ENCODE measurements around the gene MCOLN2. TPM values are rescaled to one million over a fixed set of nuclear protein-coding genes. Genes with fewer than 3 reads are reported as not detected.
"Not testable (repeated sequence)": the region's sequence is repeated elsewhere in the genome, so short reads cannot be mapped to it uniquely, and the experiment has no call there.

The MCOLN2 gene
- total and polyA plus RNA-seq, 3 experiments from 2014 or later, result 18.7 to 110 (median 103) TPM

- no peaks in the 10 kb centered on the region for H3K36me3 ChIP-seq (ENCODE audit: insufficient read depth, low read length)
- no peaks in the 10 kb centered on the region for H3K9me3 Mint-ChIP-seq
- H3K9me3 ChIP-seq (ENCODE audit: low read length), result no peaks in the 10 kb centered on the region
- H3K36me3 Mint-ChIP-seq, result no peaks in the 10 kb centered on the region
- peak overlapping the region in 4 of 8 donors; percentile 11 to 95 (median 45) for H3K27ac Mint-ChIP-seq
- H3K4me1 ChIP-seq (ENCODE audit: insufficient read depth, low read length), result peaks cover 8% of the 10 kb centered on the region
- DNase-seq, result no peak
- POLR2A ChIA-PET, result interaction anchor here (0.7 to 0.9 kb wide), 2 partner anchors 21 to 28 kb away, joined by 3 to 4 read pairs; no protein-coding TSS in a partner anchor
- CTCF ChIA-PET, result interaction anchor here (10.6 kb wide), 1 partner anchor 79 kb away, joined by 256 read pairs; no protein-coding TSS in a partner anchor
- no peak overlapping the region for H3K4me3 ChIP-seq (ENCODE audit: low read length)
- H3K27me3 Mint-ChIP-seq, result no peaks in the 10 kb centered on the region
- no peak overlapping the region for H3K27ac ChIP-seq (ENCODE audit: low read depth, low read length)
- no peaks in the 10 kb centered on the region for H3K27me3 ChIP-seq (ENCODE audit: insufficient read depth, low read length, poor library complexity, severe bottlenecking)
- no peak overlapping the region for H3K4me3 Mint-ChIP-seq
- H3K4me1 Mint-ChIP-seq, result peaks cover 10 to 18% (median 14%) of the 10 kb centered on the region in 3 donors
Observed at GRCh38 chr1:85025940-85026339, 29.0 kb upstream of the MCOLN2 start.

- Mint-ChIP-seq H3K27ac (peak overlapping the region in 1 of 8 donors; percentile 43), H3K27me3 (no peaks in the 10 kb centered on the region), H3K9me3 (no peaks in the 10 kb centered on the region), H3K36me3 (no peaks in the 10 kb centered on the region), H3K4me1 (peaks cover 10 to 18% (median 14%) of the 10 kb centered on the region in 3 donors), H3K4me3 (no peak overlapping the region)
- Histone ChIP-seq H3K4me3 (ENCODE audit: low read length) (no peak overlapping the region), H3K27ac (ENCODE audit: low read depth, low read length) (no peak overlapping the region), H3K27me3 (ENCODE audit: insufficient read depth, low read length, poor library complexity, severe bottlenecking) (no peaks in the 10 kb centered on the region), H3K36me3 (ENCODE audit: insufficient read depth, low read length) (no peaks in the 10 kb centered on the region), H3K9me3 (ENCODE audit: low read length) (no peaks in the 10 kb centered on the region), H3K4me1 (ENCODE audit: insufficient read depth, low read length) (peaks cover 8% of the 10 kb centered on the region)
- CTCF ChIA-PET, result interaction anchor here (0.6 to 10.6 kb wide), 6 partner anchors 26 to 234 kb away, joined by 3 to 256 read pairs (median 3); partner anchors contain the start of gene C1orf52
- POLR2A ChIA-PET, result interaction anchor here (0.9 kb wide), 1 partner anchor 26 kb away, joined by 3 read pairs; no protein-coding TSS in a partner anchor
- DNase-seq, result no peak
Observed at GRCh38 chr1:85024736-85025135, 27.8 kb upstream of the MCOLN2 start.

DNA sequence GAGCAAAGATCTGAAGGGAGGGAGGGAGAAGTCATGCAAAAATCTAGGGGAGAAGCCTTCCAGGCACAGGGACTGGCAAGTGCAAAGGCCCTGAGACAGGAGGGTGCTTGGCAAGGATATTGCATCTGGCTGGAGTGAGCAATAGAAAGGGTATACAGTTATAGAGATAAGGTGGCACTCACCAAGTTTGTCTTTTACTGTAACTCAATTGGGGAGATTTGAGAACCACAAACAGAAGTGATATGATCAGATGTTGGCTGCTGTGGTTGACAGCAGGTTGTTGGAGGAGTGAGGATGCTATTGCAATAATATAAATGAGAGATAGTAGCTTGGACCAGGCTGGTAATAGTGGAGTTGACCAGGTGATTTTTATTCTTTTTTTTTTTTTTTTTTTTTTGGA is 25.8 kb upstream of the MCOLN2 start:
- H3K27me3 Mint-ChIP-seq, result no peaks in the 10 kb centered on the region
- H3K4me1 ChIP-seq (ENCODE audit: insufficient read depth, low read length), result peaks cover 8% of the 10 kb centered on the region
- no peak overlapping the region for H3K4me3 ChIP-seq (ENCODE audit: low read length)
- POLR2A ChIA-PET, result no interaction called here
- H3K27ac Mint-ChIP-seq, result no peak overlapping the region
- H3K36me3 ChIP-seq (ENCODE audit: insufficient read depth, low read length), result no peaks in the 10 kb centered on the region
- H3K4me3 Mint-ChIP-seq, result no peak overlapping the region
- H3K4me1 Mint-ChIP-seq, result peaks cover 8 to 15% (median 11%) of the 10 kb centered on the region in 3 donors
- no peak overlapping the region for H3K27ac ChIP-seq (ENCODE audit: low read depth, low read length)
- DNase-seq, result no peak
- H3K9me3 ChIP-seq (ENCODE audit: low read length), result no peaks in the 10 kb centered on the region
- no peaks in the 10 kb centered on the region for H3K36me3 Mint-ChIP-seq
- H3K9me3 Mint-ChIP-seq, result no peaks in the 10 kb centered on the region
- H3K27me3 ChIP-seq (ENCODE audit: insufficient read depth, low read length, poor library complexity, severe bottlenecking), result no peaks in the 10 kb centered on the region
- CTCF ChIA-PET, result interaction anchor here (0.6 to 10.6 kb wide), 3 partner anchors 16 to 75 kb away, joined by 3 to 256 read pairs (median 4); partner anchors contain the start of gene MCOLN2

- ChIA-PET POLR2A (no interaction called here), CTCF (interaction anchor here (10.6 kb wide), 1 partner anchor 73 kb away, joined by 256 read pairs; no protein-coding TSS in a partner anchor)
- no peaks in the 10 kb centered on the region for H3K27me3 ChIP-seq (ENCODE audit: insufficient read depth, low read length, poor library complexity, severe bottlenecking)
- H3K36me3 ChIP-seq (ENCODE audit: insufficient read depth, low read length), result no peaks in the 10 kb centered on the region
- DNase-seq, result no peak
- peaks cover 0 to 3% (median 0%) of the 10 kb centered on the region in 3 donors for H3K36me3 Mint-ChIP-seq
- no peak overlapping the region for H3K4me3 Mint-ChIP-seq
- H3K4me1 Mint-ChIP-seq, result peaks cover 3 to 9% (median 7%) of the 10 kb centered on the region in 3 donors
- H3K4me3 ChIP-seq (ENCODE audit: low read length), result no peak overlapping the region
- H3K9me3 ChIP-seq (ENCODE audit: low read length), result no peaks in the 10 kb centered on the region
- H3K4me1 ChIP-seq (ENCODE audit: insufficient read depth, low read length), result no peaks in the 10 kb centered on the region
- H3K27ac ChIP-seq (ENCODE audit: low read depth, low read length), result no peak overlapping the region
- H3K27me3 Mint-ChIP-seq, result no peaks in the 10 kb centered on the region
- H3K9me3 Mint-ChIP-seq, result peaks cover 0 to 3% (median 0%) of the 10 kb centered on the region in 5 donors
- H3K27ac Mint-ChIP-seq, result no peak overlapping the region
Observed at GRCh38 chr1:85019994-85020393, 23.1 kb upstream of the MCOLN2 start.

DNA sequence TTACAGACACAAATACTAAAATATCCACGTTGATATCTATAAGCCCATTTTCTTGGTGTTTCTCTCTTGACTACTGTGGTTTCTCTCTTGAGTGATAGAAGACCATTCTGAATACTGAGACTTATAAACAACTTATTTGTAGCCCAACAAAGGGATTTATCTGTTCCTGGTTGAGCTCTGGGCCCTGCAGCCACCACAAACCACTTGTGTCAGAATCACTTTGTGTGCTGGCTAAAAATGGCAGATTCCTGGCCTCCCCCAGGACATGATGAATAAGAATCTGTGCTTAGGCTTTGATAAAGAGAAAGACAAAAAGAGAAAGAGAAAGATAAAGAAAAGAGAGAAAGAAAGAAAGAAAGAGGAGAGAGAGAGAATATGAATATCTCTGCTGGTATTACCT is 18.9 kb upstream of the MCOLN2 start:
- Mint-ChIP-seq H3K27ac (peak overlapping the region in 2 of 8 donors; percentile 58 to 86), H3K9me3 (peaks cover 0 to 3% (median 0%) of the 10 kb centered on the region in 5 donors), H3K4me3 (peak overlapping the region in 1 of 7 donors; percentile 34), H3K27me3 (no peaks in the 10 kb centered on the region), H3K4me1 (peaks cover 8 to 18% (median 17%) of the 10 kb centered on the region in 3 donors), H3K36me3 (peaks cover 0 to 6% (median 0%) of the 10 kb centered on the region in 3 donors)
- ChIA-PET CTCF (no interaction called here), POLR2A (no interaction called here)
- no peaks in the 10 kb centered on the region for H3K9me3 ChIP-seq (ENCODE audit: low read length)
- H3K4me1 ChIP-seq (ENCODE audit: insufficient read depth, low read length), result no peaks in the 10 kb centered on the region
- no peak overlapping the region for H3K27ac ChIP-seq (ENCODE audit: low read depth, low read length)
- DNase-seq, result no peak
- H3K4me3 ChIP-seq (ENCODE audit: low read length), result no peak overlapping the region
- no peaks in the 10 kb centered on the region for H3K27me3 ChIP-seq (ENCODE audit: insufficient read depth, low read length, poor library complexity, severe bottlenecking)
- H3K36me3 ChIP-seq (ENCODE audit: insufficient read depth, low read length), result no peaks in the 10 kb centered on the region

DNA sequence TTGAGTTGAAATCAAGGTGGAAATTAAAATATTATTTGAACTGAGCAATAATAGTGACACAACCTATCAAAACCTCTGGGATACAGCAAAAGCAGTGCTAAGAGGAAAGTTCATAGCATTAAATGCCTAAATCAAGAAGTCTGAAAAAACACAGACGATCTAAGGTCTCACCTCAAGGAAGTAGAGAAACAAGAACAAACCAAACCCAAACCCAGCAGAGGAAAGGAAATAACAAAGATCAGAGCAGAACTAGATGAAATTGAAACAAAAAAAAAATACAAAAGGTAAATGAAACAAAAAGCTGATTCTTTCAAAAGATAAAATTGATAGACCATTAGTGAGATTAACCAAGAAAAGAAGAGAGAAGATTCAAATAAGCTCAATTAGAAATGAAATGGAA is 8.7 kb upstream of the MCOLN2 start:
- POLR2A ChIA-PET; H3K36me3 ChIP-seq (ENCODE audit: insufficient read depth, low read length); H3K4me3 ChIP-seq (ENCODE audit: low read length); H3K27me3 ChIP-seq (ENCODE audit: insufficient read depth, low read length, poor library complexity, severe bottlenecking); H3K27me3 Mint-ChIP-seq; H3K4me1 ChIP-seq (ENCODE audit: insufficient read depth, low read length); H3K27ac ChIP-seq (ENCODE audit: low read depth, low read length); H3K9me3 ChIP-seq (ENCODE audit: low read length): not testable (repeated sequence)
- Mint-ChIP-seq H3K36me3 (peaks cover 7 to 67% (median 13%) of the 10 kb centered on the region in 3 donors), H3K9me3 (peaks cover 11 to 42% (median 34%) of the 10 kb centered on the region in 5 donors), H3K4me3 (peak overlapping the region in 6 of 7 donors; percentile 26 to 80 (median 40)), H3K27ac (peak overlapping the region; percentile 0 to 87 (median 66)), H3K4me1 (peaks cover 20 to 41% (median 33%) of the 10 kb centered on the region in 3 donors)
- peak in 2 of 5 donors; percentile 20 to 31 for DNase-seq
- CTCF ChIA-PET, result interaction anchor here (3.8 kb wide), 1 partner anchor 22 kb away, joined by 19 read pairs; no protein-coding TSS in a partner anchor

- DNase-seq, result no peak
- H3K27ac Mint-ChIP-seq, result peak overlapping the region in 2 of 8 donors; percentile 7 to 64
- CTCF ChIA-PET, result interaction anchor here (1.0 to 1.3 kb wide), 2 partner anchors 57 to 257 kb away, joined by 3 to 11 read pairs; partner anchors contain the start of gene C1orf52
- Histone ChIP-seq H3K27me3 (ENCODE audit: insufficient read depth, low read length, poor library complexity, severe bottlenecking) (peaks cover 4% of the 10 kb centered on the region), H3K9me3 (ENCODE audit: low read length) (no peaks in the 10 kb centered on the region), H3K4me1 (ENCODE audit: insufficient read depth, low read length) (peaks cover 21% of the 10 kb centered on the region), H3K27ac (ENCODE audit: low read depth, low read length) (no peak overlapping the region), H3K4me3 (ENCODE audit: low read length) (no peak overlapping the region), H3K36me3 (ENCODE audit: insufficient read depth, low read length) (no peaks in the 10 kb centered on the region)
- peaks cover 0 to 3% of the 10 kb centered on the region in 2 donors for H3K27me3 Mint-ChIP-seq
- H3K4me1 Mint-ChIP-seq, result peaks cover 31 to 65% (median 62%) of the 10 kb centered on the region in 3 donors
- peaks cover 11 to 24% (median 20%) of the 10 kb centered on the region in 5 donors for H3K9me3 Mint-ChIP-seq
- H3K4me3 Mint-ChIP-seq, result peak overlapping the region in 3 of 7 donors; percentile 11 to 62 (median 30)
- POLR2A ChIA-PET, result no interaction called here
- peaks cover 5 to 34% (median 19%) of the 10 kb centered on the region in 3 donors for H3K36me3 Mint-ChIP-seq
Observed at GRCh38 chr1:85001742-85002141, 4.8 kb upstream of the MCOLN2 start.

DNA sequence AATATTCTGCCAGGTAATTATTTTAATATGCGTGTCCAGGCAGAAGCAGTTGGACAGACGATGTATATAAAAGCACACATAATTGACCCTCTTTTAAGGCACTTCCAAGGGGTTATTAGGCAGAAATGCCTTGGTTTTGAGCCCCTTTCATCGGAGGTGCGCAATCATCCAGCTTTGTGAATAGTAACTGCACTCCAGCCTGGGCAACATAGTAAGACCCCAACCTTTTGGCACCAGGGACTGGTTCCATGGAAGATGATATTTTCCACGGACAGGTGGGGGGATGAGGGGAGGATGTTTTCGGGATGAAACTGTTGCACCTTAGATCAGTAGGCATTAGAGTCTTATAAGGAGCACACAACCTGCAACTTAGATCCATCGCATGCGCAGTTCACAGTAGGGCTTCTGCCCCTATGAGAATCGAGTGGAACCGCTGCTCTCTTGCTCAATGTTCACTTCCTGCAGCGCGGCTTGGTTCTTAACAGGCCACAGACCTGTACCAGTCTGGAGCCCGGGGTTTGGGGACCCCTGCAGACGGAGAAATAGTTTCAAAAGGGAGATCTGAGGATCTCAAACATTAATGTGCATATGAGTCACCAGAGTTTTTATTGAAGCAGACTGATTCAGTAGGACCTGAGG is 1.8 kb upstream of the MCOLN2 start:
- CTCF ChIA-PET, result interaction anchor here (0.8 to 2.0 kb wide), 7 partner anchors 20 to 54 kb away, joined by 3 to 16 read pairs (median 5); no protein-coding TSS in a partner anchor
- Histone ChIP-seq H3K27ac (ENCODE audit: low read depth, low read length) (no peak overlapping the region), H3K4me1 (ENCODE audit: insufficient read depth, low read length) (peaks cover 24% of the 10 kb centered on the region), H3K9me3 (ENCODE audit: low read length) (no peaks in the 10 kb centered on the region), H3K27me3 (ENCODE audit: insufficient read depth, low read length, poor library complexity, severe bottlenecking) (peaks cover 4% of the 10 kb centered on the region), H3K4me3 (ENCODE audit: low read length) (peak overlapping the region; percentile 73), H3K36me3 (ENCODE audit: insufficient read depth, low read length) (no peaks in the 10 kb centered on the region)
- peaks cover 37 to 77% (median 70%) of the 10 kb centered on the region in 3 donors for H3K4me1 Mint-ChIP-seq
- DNase-seq, result peak; percentile 38 to 90 (median 50)
- peak overlapping the region; percentile 86 to 97 (median 91) for H3K4me3 Mint-ChIP-seq
- peaks cover 0 to 4% (median 4%) of the 10 kb centered on the region in 5 donors for H3K9me3 Mint-ChIP-seq
- POLR2A ChIA-PET, result interaction anchor here (1.0 kb wide), 1 partner anchor 27 kb away, joined by 3 read pairs; no protein-coding TSS in a partner anchor
- H3K27me3 Mint-ChIP-seq, result peaks cover 0 to 5% of the 10 kb centered on the region in 2 donors
- peaks cover 2 to 21% (median 11%) of the 10 kb centered on the region in 3 donors for H3K36me3 Mint-ChIP-seq
- H3K27ac Mint-ChIP-seq, result peak overlapping the region; percentile 64 to 93 (median 83)

Measured in CD8-positive, alpha-beta memory T cell (primary cell).